ENCODE results near the gene ATF6. TPM values are rescaled to one million over a fixed set of nuclear protein-coding genes. Genes with fewer than 3 reads are reported as not detected.

Gene ATF6
- total RNA-seq, 2 experiments from 2014 or later: 22.9 to 28.0 TPM

- no peaks in the 10 kb centered on the region for H3K27me3 Mint-ChIP-seq
- no peak overlapping the region for H3K27ac Mint-ChIP-seq
- no peaks in the 10 kb centered on the region for H3K9me3 Mint-ChIP-seq
- no peak for DNase-seq
- H3K4me1 Mint-ChIP-seq: peaks cover 21% of the 10 kb centered on the region
- ChIA-PET CTCF (interaction anchor here (0.7 to 1.3 kb wide), 5 partner anchors 20 to 265 kb away, joined by 3 read pairs; partner anchors contain the start of gene DUSP12), POLR2A (interaction anchor here (0.7 kb wide), 1 partner anchor 81 kb away, joined by 5 read pairs; no protein-coding TSS in a partner anchor)
- H3K4me3 Mint-ChIP-seq: no peak overlapping the region
- H3K36me3 Mint-ChIP-seq (ENCODE audit: low read depth): peaks cover 9% of the 10 kb centered on the region
These were observed 6.3 kb downstream of the ATF6 start for GRCh38 chr1:161772397-161772796.

GRCh38 chr1:161773791-161774190 is 7.7 kb downstream of the ATF6 start:
- Mint-ChIP-seq H3K27me3 (no peaks in the 10 kb centered on the region), H3K9me3 (no peaks in the 10 kb centered on the region), H3K4me1 (peaks cover 11% of the 10 kb centered on the region), H3K27ac (no peak overlapping the region), H3K4me3 (no peak overlapping the region), H3K36me3 (ENCODE audit: low read depth) (peaks cover 9% of the 10 kb centered on the region)
- POLR2A ChIA-PET: no interaction called here
- CTCF ChIA-PET: no interaction called here
- DNase-seq: no peak

- DNase-seq: no peak
- Mint-ChIP-seq H3K4me1 (no peaks in the 10 kb centered on the region), H3K36me3 (ENCODE audit: low read depth) (peaks cover 9% of the 10 kb centered on the region), H3K9me3 (no peaks in the 10 kb centered on the region), H3K4me3 (no peak overlapping the region), H3K27ac (no peak overlapping the region), H3K27me3 (no peaks in the 10 kb centered on the region)
- POLR2A ChIA-PET: no interaction called here
- CTCF ChIA-PET: no interaction called here
These were observed 11.1 kb downstream of the ATF6 start for GRCh38 chr1:161777261-161777660.

- Mint-ChIP-seq H3K27me3 (no peaks in the 10 kb centered on the region), H3K27ac (no peak overlapping the region), H3K36me3 (ENCODE audit: low read depth) (peaks cover 16% of the 10 kb centered on the region), H3K4me3 (no peak overlapping the region), H3K9me3 (no peaks in the 10 kb centered on the region), H3K4me1 (no peaks in the 10 kb centered on the region)
- CTCF ChIA-PET: no interaction called here
- no peak for DNase-seq
- POLR2A ChIA-PET: no interaction called here
These were observed 12.4 kb downstream of the ATF6 start for GRCh38 chr1:161778522-161778921.

- Mint-ChIP-seq H3K27me3 (no peaks in the 10 kb centered on the region), H3K9me3 (no peaks in the 10 kb centered on the region), H3K27ac (no peak overlapping the region), H3K4me1 (no peaks in the 10 kb centered on the region), H3K4me3 (no peak overlapping the region), H3K36me3 (ENCODE audit: low read depth) (peaks cover 19% of the 10 kb centered on the region)
- DNase-seq: no peak
- POLR2A ChIA-PET: no interaction called here
- CTCF ChIA-PET: interaction anchor here (1.7 kb wide), 1 partner anchor 13 kb away, joined by 5 read pairs; no protein-coding TSS in a partner anchor
These were observed 13.3 kb downstream of the ATF6 start for GRCh38 chr1:161779393-161779792.

- H3K9me3 Mint-ChIP-seq: no peaks in the 10 kb centered on the region
- H3K27me3 Mint-ChIP-seq: no peaks in the 10 kb centered on the region
- no peak overlapping the region for H3K27ac Mint-ChIP-seq
- ChIA-PET CTCF (interaction anchor here (1.0 kb wide), 1 partner anchor 11 kb away, joined by 3 read pairs; no protein-coding TSS in a partner anchor), POLR2A (no interaction called here)
- H3K4me3 Mint-ChIP-seq: no peak overlapping the region
- H3K36me3 Mint-ChIP-seq (ENCODE audit: low read depth): peaks cover 32% of the 10 kb centered on the region
- DNase-seq: no peak
- H3K4me1 Mint-ChIP-seq: peaks cover 2% of the 10 kb centered on the region
These were observed 15.9 kb downstream of the ATF6 start for GRCh38 chr1:161781995-161782394.

- POLR2A ChIA-PET: no interaction called here
These were observed 16.8 kb downstream of the ATF6 start for GRCh38 chr1:161782886-161783285.

GRCh38 chr1:161784968-161785367 is 18.8 kb downstream of the ATF6 start:
- Mint-ChIP-seq H3K9me3 (no peaks in the 10 kb centered on the region), H3K27ac (no peak overlapping the region), H3K36me3 (ENCODE audit: low read depth) (peaks cover 36% of the 10 kb centered on the region), H3K4me1 (peaks cover 2% of the 10 kb centered on the region), H3K4me3 (no peak overlapping the region), H3K27me3 (no peaks in the 10 kb centered on the region)
- ChIA-PET CTCF (no interaction called here), POLR2A (no interaction called here)
- no peak for DNase-seq

More at GRCh38 chr1:161782886-161783285, 16.8 kb downstream of the ATF6 start:
- H3K27me3 Mint-ChIP-seq: no peaks in the 10 kb centered on the region
- H3K4me3 Mint-ChIP-seq: no peak overlapping the region
- H3K27ac Mint-ChIP-seq: no peak overlapping the region
- CTCF ChIA-PET: interaction anchor here (1.0 kb wide), 1 partner anchor 10 kb away, joined by 3 read pairs; no protein-coding TSS in a partner anchor
- H3K36me3 Mint-ChIP-seq (ENCODE audit: low read depth): peaks cover 33% of the 10 kb centered on the region
- H3K4me1 Mint-ChIP-seq: peaks cover 2% of the 10 kb centered on the region
- H3K9me3 Mint-ChIP-seq: no peaks in the 10 kb centered on the region
- DNase-seq: no peak

GRCh38 chr1:161787355-161787754 is 21.2 kb downstream of the ATF6 start:
- Mint-ChIP-seq H3K36me3 (ENCODE audit: low read depth) (peaks cover 42% of the 10 kb centered on the region), H3K27me3 (no peaks in the 10 kb centered on the region), H3K27ac (no peak overlapping the region), H3K9me3 (no peaks in the 10 kb centered on the region), H3K4me3 (no peak overlapping the region), H3K4me1 (peaks cover 14% of the 10 kb centered on the region)
- ChIA-PET POLR2A (no interaction called here), CTCF (interaction anchor here (0.7 kb wide), 1 partner anchor 323 kb away, joined by 3 read pairs; no protein-coding TSS in a partner anchor)
- no peak for DNase-seq

- peaks cover 20% of the 10 kb centered on the region for H3K4me1 Mint-ChIP-seq
- H3K27me3 Mint-ChIP-seq: no peaks in the 10 kb centered on the region
- peaks cover 49% of the 10 kb centered on the region for H3K36me3 Mint-ChIP-seq (ENCODE audit: low read depth)
- H3K27ac Mint-ChIP-seq: no peak overlapping the region
- H3K4me3 Mint-ChIP-seq: no peak overlapping the region
- no peaks in the 10 kb centered on the region for H3K9me3 Mint-ChIP-seq
- POLR2A ChIA-PET: no interaction called here
- no peak for DNase-seq
- CTCF ChIA-PET: no interaction called here
These were observed 24.6 kb downstream of the ATF6 start for GRCh38 chr1:161790587-161791317.

- ChIA-PET POLR2A (interaction anchor here (1.0 kb wide), 1 partner anchor 245 kb away, joined by 3 read pairs; no protein-coding TSS in a partner anchor), CTCF (interaction anchor here (0.6 to 3.4 kb wide), 21 partner anchors 10 to 249 kb away, joined by 3 to 30 read pairs (median 4); partner anchors contain the start of gene OLFML2B)
- H3K27me3 Mint-ChIP-seq: no peaks in the 10 kb centered on the region
- no peak overlapping the region for H3K4me3 Mint-ChIP-seq
- no peak overlapping the region for H3K27ac Mint-ChIP-seq
- DNase-seq: no peak
- no peaks in the 10 kb centered on the region for H3K9me3 Mint-ChIP-seq
- peaks cover 19% of the 10 kb centered on the region for H3K4me1 Mint-ChIP-seq
- H3K36me3 Mint-ChIP-seq (ENCODE audit: low read depth): peaks cover 51% of the 10 kb centered on the region
These were observed 26.0 kb downstream of the ATF6 start for GRCh38 chr1:161791904-161792655.

- Mint-ChIP-seq H3K4me3 (no peak overlapping the region), H3K36me3 (ENCODE audit: low read depth) (peaks cover 54% of the 10 kb centered on the region), H3K4me1 (peaks cover 19% of the 10 kb centered on the region)
These were observed 26.6 kb downstream of the ATF6 start for GRCh38 chr1:161792740-161793139.

GRCh38 chr1:161799792-161800191 is 33.7 kb downstream of the ATF6 start:
- Mint-ChIP-seq H3K27ac (no peak overlapping the region), H3K4me1 (no peaks in the 10 kb centered on the region), H3K4me3 (no peak overlapping the region), H3K9me3 (no peaks in the 10 kb centered on the region), H3K36me3 (ENCODE audit: low read depth) (peaks cover 57% of the 10 kb centered on the region), H3K27me3 (no peaks in the 10 kb centered on the region)
- ChIA-PET CTCF (no interaction called here), POLR2A (no interaction called here)
- no peak for DNase-seq

More at GRCh38 chr1:161792740-161793139, 26.6 kb downstream of the ATF6 start:
- CTCF ChIA-PET: interaction anchor here (0.6 to 3.4 kb wide), 22 partner anchors 10 to 545 kb away, joined by 3 to 30 read pairs (median 4); partner anchors contain the start of gene OLFML2B
- POLR2A ChIA-PET: interaction anchor here (1.0 kb wide), 1 partner anchor 244 kb away, joined by 3 read pairs; no protein-coding TSS in a partner anchor
- Mint-ChIP-seq H3K27me3 (no peaks in the 10 kb centered on the region), H3K9me3 (no peaks in the 10 kb centered on the region), H3K27ac (no peak overlapping the region)
- DNase-seq: no peak

All from activated CD4-positive, alpha-beta T cell treated with anti-CD3 and anti-CD28 coated beads, Interleukin-2, amount 10 ng/mL, durations not matched to agents 7 days and 5 days (primary cell).